ENCODE measurements around the gene TAS1R3.

TAS1R3 gene

GRCh38 chr1:1351511-1352427 lies 20.7 kb downstream of the TAS1R3 start:
- peaks cover 3% of the 10 kb centered on the region for H3K27me3 Mint-ChIP-seq (ENCODE audit: low read depth, poor library complexity)
- DNase-seq: peak; percentile 61
- no peaks in the 10 kb centered on the region for H3K36me3 Mint-ChIP-seq (ENCODE audit: low read depth)
- H3K4me3 Mint-ChIP-seq: peak overlapping the region; percentile 73
- peak overlapping the region; percentile 80 for H3K27ac Mint-ChIP-seq
- peaks cover 42% of the 10 kb centered on the region for H3K4me1 Mint-ChIP-seq
- TF ChIP-seq CTCF (IDR thresholded peaks at IDR 0.05): no peak
- no peaks in the 10 kb centered on the region for H3K9me3 Mint-ChIP-seq

- H3K9me3 Mint-ChIP-seq: no peaks in the 10 kb centered on the region
- peaks cover 3% of the 10 kb centered on the region for H3K27me3 Mint-ChIP-seq (ENCODE audit: low read depth, poor library complexity)
- H3K4me1 Mint-ChIP-seq: peaks cover 40% of the 10 kb centered on the region
- no peak for TF ChIP-seq CTCF (IDR thresholded peaks at IDR 0.05)
- peak overlapping the region; percentile 73 for H3K4me3 Mint-ChIP-seq
- no peaks in the 10 kb centered on the region for H3K36me3 Mint-ChIP-seq (ENCODE audit: low read depth)
- DNase-seq: no peak
- no peak overlapping the region for H3K27ac Mint-ChIP-seq
Measured at GRCh38 chr1:1352786-1353388, 21.8 kb downstream of the TAS1R3 start.

GRCh38 chr1:1353389-1354151 lies 22.5 kb downstream of the TAS1R3 start:
- H3K27me3 Mint-ChIP-seq (ENCODE audit: low read depth, poor library complexity): peaks cover 3% of the 10 kb centered on the region
- peak overlapping the region; percentile 18 for H3K4me3 Mint-ChIP-seq
- H3K36me3 Mint-ChIP-seq (ENCODE audit: low read depth): no peaks in the 10 kb centered on the region

GRCh38 chr1:1354271-1355247 lies 23.5 kb downstream of the TAS1R3 start:
- Mint-ChIP-seq H3K36me3 (ENCODE audit: low read depth) (no peaks in the 10 kb centered on the region), H3K4me3 (peak overlapping the region; percentile 76), H3K27me3 (ENCODE audit: low read depth, poor library complexity) (peaks cover 3% of the 10 kb centered on the region), H3K9me3 (no peaks in the 10 kb centered on the region), H3K27ac (no peak overlapping the region), H3K4me1 (peaks cover 53% of the 10 kb centered on the region)
- TF ChIP-seq CTCF (IDR thresholded peaks at IDR 0.05): no peak
- DNase-seq: peak; percentile 42

More at GRCh38 chr1:1353389-1354151, 22.5 kb downstream of the TAS1R3 start:
- no peaks in the 10 kb centered on the region for H3K9me3 Mint-ChIP-seq
- DNase-seq: peak; percentile 31
- no peak for TF ChIP-seq CTCF (IDR thresholded peaks at IDR 0.05)
- no peak overlapping the region for H3K27ac Mint-ChIP-seq
- peaks cover 43% of the 10 kb centered on the region for H3K4me1 Mint-ChIP-seq

GRCh38 chr1:1355416-1355815 lies 24.3 kb downstream of the TAS1R3 start:
- no peaks in the 10 kb centered on the region for H3K9me3 Mint-ChIP-seq
- H3K27me3 Mint-ChIP-seq (ENCODE audit: low read depth, poor library complexity): peaks cover 3% of the 10 kb centered on the region
- no peak overlapping the region for H3K27ac Mint-ChIP-seq
- peaks cover 58% of the 10 kb centered on the region for H3K4me1 Mint-ChIP-seq
- H3K36me3 Mint-ChIP-seq (ENCODE audit: low read depth): no peaks in the 10 kb centered on the region
- peak; percentile 62 for DNase-seq
- no peak overlapping the region for H3K4me3 Mint-ChIP-seq
- no peak for TF ChIP-seq CTCF (IDR thresholded peaks at IDR 0.05)

Measured in nephron progenitor cell (in vitro differentiated cells).